GM12878 (cell line): ENCODE results near the gene PSMB9. TPM values are rescaled to one million over a fixed set of nuclear protein-coding genes. Genes with fewer than 3 reads are reported as not detected.

Experiments used
- CBX3 ChIP-seq: fragments of 200-600 bp; sonication (generic); IDR thresholded peaks from 2 replicates; pipeline ENCODE4 v1.6.1; 2016; ENCODE audit warnings: low read depth, borderline replicate concordance
- CBX5 ChIP-seq: sonication (generic); IDR thresholded peaks from 2 replicates; pipeline ENCODE4 v1.6.1; 2016; ENCODE audit warnings: low read depth, moderate library complexity, mild to moderate bottlenecking, inconsistent platforms
- CTCF ChIP-seq, 3 experiments: IDR thresholded peaks in 2 of 3; conservative IDR thresholded peaks in 1 of 3; 2 replicates each; pipeline ENCODE4 v1.5.1; 2011; ENCODE audit warnings: low read depth in 3 of 3, low read length in 3 of 3, mild to moderate bottlenecking in 3 of 3, control low read depth in 2 of 3, moderate library complexity in 2 of 3, inconsistent platforms in 1 of 3, mixed read lengths in 1 of 3; ENCODE audit not compliant: control insufficient read depth in 2 of 3, insufficient read depth in 1 of 3; ENCODE audit errors: extremely low read depth in 1 of 3
- EED ChIP-seq: sonication (generic); IDR thresholded peaks from 2 replicates; pipeline ENCODE4 v1.6.1; 2016; ENCODE audit warnings: antibody characterized with exemption, low read depth
- GABPA ChIP-seq: IDR thresholded peaks from 2 replicates; pipeline ENCODE4 v1.6.1; 2014; ENCODE audit warnings: antibody characterized with exemption, low read depth, mild to moderate bottlenecking, inconsistent platforms
- GATAD2B ChIP-seq: fragments of 450-650 bp; conservative IDR thresholded peaks from 2 replicates; pipeline ENCODE4 v1.6.1; 2017; ENCODE audit warnings: low read depth, mild to moderate bottlenecking, moderate library complexity
- HCFC1 ChIP-seq: fragments of 150-350 bp; IDR thresholded peaks from 2 replicates; pipeline ENCODE4 v1.6.1; 2014; ENCODE audit warnings: low read length
- HDAC2 ChIP-seq: fragments of 200-600 bp; sonication (generic); IDR thresholded peaks from 2 replicates; pipeline ENCODE4 v1.6.1; 2017
- HDAC6 ChIP-seq: fragments of 200-600 bp; sonication (generic); IDR thresholded peaks from one replicate; pipeline ENCODE4 v1.8.0; 2017; ENCODE audit warnings: antibody characterized with exemption; ENCODE audit not compliant: unreplicated experiment
- HDGF ChIP-seq: fragments of 450-650 bp; IDR thresholded peaks from 2 replicates; pipeline ENCODE4 v1.6.1; 2016; ENCODE audit warnings: antibody characterized with exemption
- IKZF1 ChIP-seq: fragments of 450-650 bp; conservative IDR thresholded peaks from 2 replicates; pipeline ENCODE4 v1.6.1; 2017; ENCODE audit warnings: antibody characterized with exemption, mild to moderate bottlenecking
- KDM1A ChIP-seq: fragments of 200-600 bp; sonication (generic); IDR thresholded peaks from 2 replicates; pipeline ENCODE4 v1.6.1; 2016; ENCODE audit warnings: borderline replicate concordance
- LARP7 ChIP-seq: fragments of 450-650 bp; IDR thresholded peaks from 2 replicates; pipeline ENCODE4 v1.6.1; 2017; ENCODE audit warnings: mild to moderate bottlenecking
- MEF2A ChIP-seq: IDR thresholded peaks from 2 replicates; pipeline ENCODE4 v1.6.1; 2011; ENCODE audit warnings: low read depth, mild to moderate bottlenecking, low read length, moderate library complexity; ENCODE audit not compliant: insufficient read depth
- MTA3 ChIP-seq: IDR thresholded peaks from 2 replicates; pipeline ENCODE4 v1.6.1; 2012; ENCODE audit warnings: low read length, inconsistent platforms, borderline replicate concordance
- NBN ChIP-seq: fragments of 450-650 bp; IDR thresholded peaks from 2 replicates; pipeline ENCODE4 v1.6.1; 2016
- NR2C1 ChIP-seq: fragments of 450-650 bp; IDR thresholded peaks from 2 replicates; pipeline ENCODE4 v1.6.1; 2017; ENCODE audit warnings: antibody characterized with exemption, mild to moderate bottlenecking, moderate library complexity
- PAX8 ChIP-seq: fragments of 450-650 bp; IDR thresholded peaks from 2 replicates; pipeline ENCODE4 v1.6.1; 2017; ENCODE audit warnings: mild to moderate bottlenecking, moderate library complexity
- RBBP5 ChIP-seq: fragments of 200-600 bp; sonication (generic); conservative IDR thresholded peaks from 2 replicates; pipeline ENCODE4 v1.6.1; 2016
- RCOR1 ChIP-seq: conservative IDR thresholded peaks from 2 replicates; pipeline ENCODE4 v1.6.1; 2012; ENCODE audit warnings: low read depth, low read length, improper control_type of control experiment
- RELA ChIP-seq: fragments of 450-650 bp; IDR thresholded peaks from 2 replicates; pipeline ENCODE4 v1.8.0; 2014; ENCODE audit warnings: borderline replicate concordance; ENCODE audit not compliant: partially characterized antibody
- SIN3A ChIP-seq: IDR thresholded peaks from 2 replicates; pipeline ENCODE4 v1.6.1; 2012; ENCODE audit warnings: low read depth, low read length, improper control_type of control experiment
- SIX5 ChIP-seq: IDR thresholded peaks from 2 replicates; pipeline ENCODE4 v1.6.1; 2011; ENCODE audit warnings: mild to moderate bottlenecking, low read depth, low read length, moderate library complexity; ENCODE audit not compliant: severe bottlenecking
- SREBF1 ChIP-seq: IDR thresholded peaks from 2 replicates; pipeline ENCODE4 v1.6.1; 2012; ENCODE audit warnings: mild to moderate bottlenecking, low read length
- STAT1 ChIP-seq: fragments of 450-650 bp; conservative IDR thresholded peaks from 2 replicates; pipeline ENCODE4 v1.6.1; 2014; ENCODE audit warnings: antibody characterized with exemption, mild to moderate bottlenecking
- STAT3 ChIP-seq: IDR thresholded peaks from 2 replicates; pipeline ENCODE4 v1.6.1; 2011; ENCODE audit warnings: low read depth, low read length, improper control_type of control experiment
- TBL1XR1 ChIP-seq: IDR thresholded peaks from 2 replicates; pipeline ENCODE4 v1.6.1; 2012; ENCODE audit warnings: low read depth, low read length, improper control_type of control experiment
- TCF12 ChIP-seq: IDR thresholded peaks from 2 replicates; pipeline ENCODE4 v1.6.1; 2011; ENCODE audit warnings: low read depth, mild to moderate bottlenecking, low read length
- ZNF274 ChIP-seq: IDR thresholded peaks from one replicate; pipeline ENCODE4 v1.8.0; 2011; ENCODE audit not compliant: insufficient read length, insufficient read depth
- ZNF622 ChIP-seq: fragments of 450-650 bp; IDR thresholded peaks from 2 replicates; pipeline ENCODE4 v1.6.1; 2017; ENCODE audit warnings: mild to moderate bottlenecking, inconsistent platforms
- ZSCAN29 ChIP-seq: fragments of 450-650 bp; IDR thresholded peaks from 2 replicates; pipeline ENCODE4 v1.6.1; 2017; ENCODE audit warnings: mild to moderate bottlenecking, moderate library complexity
- polyA plus RNA-seq, 11 experiments: library from polyadenylated mRNA; depleted of rRNA in 4 of 11; unstranded in 6 of 11; stranded (reverse) in 5 of 11; fragments of >200 nt; fragmentation: Nextera tagmentation in 4 of 11; fragmentation: Illumina TruSeq in 1 of 11; extraction: Ambion mirVana in 4 of 11; extraction: Trizol in 1 of 11; gene quantifications; 1 replicate in 1 of 11; 2 replicates in 10 of 11; pipeline versions ENCODE4 v1.2.1 to v1.2.3, GENCODE V29; 2011 to 2016; ENCODE audit warnings: inconsistent platforms in 2 of 11, missing spikeins in 2 of 11, low read depth in 1 of 11
- total RNA-seq, 4 experiments: library from RNA; depleted of rRNA in 3 of 4; stranded (reverse); fragments of >200 nt in 3 of 4; fragmentation: Illumina TruSeq in 1 of 4; extraction: Trizol in 1 of 4; gene quantifications; 2 replicates each; pipeline versions ENCODE4 v1.2.1 to v1.2.3, GENCODE V29; 2013 to 2021
- TF ChIP-seq, protein P1 (sequence below): IDR thresholded peaks from 2 replicates; pipeline ENCODE4 v1.6.1; 2012; ENCODE audit warnings: low read depth, low read length, improper control_type of control experiment

Gene PSMB9
- total and polyA plus RNA-seq, 10 of the 15 experiments (the other 5 are each of a cell fraction or from before 2014, with no cell fraction given), result 167 to 517 (median 275) TPM

DNA sequence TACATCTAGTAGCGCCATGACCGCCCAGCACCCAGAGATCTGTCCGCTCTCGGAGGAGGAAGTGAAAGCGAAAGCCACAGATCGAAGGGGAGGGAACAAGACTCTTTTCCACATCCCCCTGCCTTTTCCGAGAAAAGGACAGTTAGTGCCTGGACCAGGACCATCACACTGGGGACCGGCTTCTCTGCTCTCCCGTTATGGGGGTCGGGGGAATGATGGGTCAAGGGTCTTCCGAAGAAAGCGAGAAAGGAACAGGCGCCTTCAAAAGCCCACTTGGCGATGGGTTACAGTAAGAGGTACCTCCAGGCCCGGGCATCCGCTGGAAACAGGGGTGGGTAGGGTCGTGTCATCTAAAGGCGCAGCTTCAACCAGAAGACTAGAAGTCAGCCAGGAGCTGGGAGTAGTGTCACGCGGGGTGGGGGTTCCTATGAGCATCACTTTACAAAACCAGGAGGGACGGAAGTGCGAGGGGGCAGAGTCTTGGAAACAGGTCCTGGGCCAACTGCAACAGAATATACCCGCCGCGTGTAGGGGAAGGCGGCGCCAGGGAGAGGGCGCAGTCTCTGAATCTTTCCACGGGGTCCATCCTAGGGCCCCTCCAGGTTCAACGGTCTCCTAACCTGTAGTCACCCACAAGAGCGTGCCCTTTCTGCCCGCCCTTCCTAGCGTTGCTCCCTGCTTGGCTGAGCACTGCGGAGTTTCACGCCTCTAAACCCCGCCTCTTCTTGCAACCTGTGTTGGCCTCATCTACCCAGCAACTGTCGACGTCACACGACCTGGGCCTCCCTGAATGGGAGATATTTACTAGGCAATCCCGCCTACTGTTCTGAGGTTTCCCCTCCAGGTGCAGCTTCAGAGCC lies 9.8 kb upstream of the PSMB9 start, which contains the start of gene PSMB8 (continued):
- peak; percentile 51 for TF ChIP-seq SIN3A
- TF ChIP-seq RCOR1, result no peak
- no peak for TF ChIP-seq GABPA
- TF ChIP-seq, protein P1, sequence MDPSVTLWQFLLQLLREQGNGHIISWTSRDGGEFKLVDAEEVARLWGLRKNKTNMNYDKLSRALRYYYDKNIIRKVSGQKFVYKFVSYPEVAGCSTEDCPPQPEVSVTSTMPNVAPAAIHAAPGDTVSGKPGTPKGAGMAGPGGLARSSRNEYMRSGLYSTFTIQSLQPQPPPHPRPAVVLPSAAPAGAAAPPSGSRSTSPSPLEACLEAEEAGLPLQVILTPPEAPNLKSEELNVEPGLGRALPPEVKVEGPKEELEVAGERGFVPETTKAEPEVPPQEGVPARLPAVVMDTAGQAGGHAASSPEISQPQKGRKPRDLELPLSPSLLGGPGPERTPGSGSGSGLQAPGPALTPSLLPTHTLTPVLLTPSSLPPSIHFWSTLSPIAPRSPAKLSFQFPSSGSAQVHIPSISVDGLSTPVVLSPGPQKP, result no peak; the same call in 1 of the 2 replicates
- TF ChIP-seq IKZF1, result peak; percentile 94
- TF ChIP-seq PAX8, result peak; percentile 79; the same call in 1 of the 2 replicates
- TF ChIP-seq TBL1XR1, result 0 out of 2 replicates have a peak, but pooled peaks have one; percentile 42
- no peak for TF ChIP-seq STAT3
- TF ChIP-seq NBN, result peak; percentile 98
- TF ChIP-seq STAT1, result 0 out of 2 replicates have a peak, but pooled peaks have one; percentile 24
- no peak for TF ChIP-seq NR2C1
- no peak for TF ChIP-seq ZNF622
- TF ChIP-seq SIX5, result no peak
- no peak for TF ChIP-seq KDM1A
- no peak for TF ChIP-seq ZSCAN29
- 0 out of 2 replicates have a peak, but pooled peaks have one; percentile 63 for TF ChIP-seq LARP7
- 0 out of 2 replicates have a peak, but pooled peaks have one; percentile 29 for TF ChIP-seq RBBP5
- no peak for TF ChIP-seq CTCF (IDR thresholded peaks at IDR 0.05 in 2 of 3, conservative IDR thresholded peaks at IDR 0.05 in 1 of 3; ENCODE audit: control insufficient read depth in 2 of 3, extremely low read depth in 1 of 3, insufficient read depth in 1 of 3, low read depth in 3 of 3, low read length in 3 of 3)
- TF ChIP-seq TCF12, result 0 out of 2 replicates have a peak, but pooled peaks have one; percentile 21
- TF ChIP-seq ZNF274, result no peak
- TF ChIP-seq EED, result peak; percentile 90
- TF ChIP-seq MEF2A, result 0 out of 2 replicates have a peak, but pooled peaks have one; percentile 30
- TF ChIP-seq HDAC6, result peak; percentile 12
- no peak for TF ChIP-seq MTA3
- peak; percentile 68 for TF ChIP-seq RELA
- TF ChIP-seq CBX5, result no peak
- TF ChIP-seq CBX3, result no peak
- TF ChIP-seq GATAD2B, result 0 out of 2 replicates have a peak, but pooled peaks have one; percentile 46
- no peak for TF ChIP-seq HCFC1
- no peak for TF ChIP-seq HDAC2
- no peak for TF ChIP-seq SREBF1
- peak; percentile 93 for TF ChIP-seq HDGF
